HG03103 (cell line): ENCODE measurements around the gene SH3BP4.

Experiments
- ATAC-seq: cut with Tn5 transposase; IDR thresholded peaks from one replicate; pipeline ENCODE4 v1.9.1; 2021; ENCODE audit warnings: low read depth; ENCODE audit not compliant: unreplicated experiment

Gene SH3BP4, protein sequence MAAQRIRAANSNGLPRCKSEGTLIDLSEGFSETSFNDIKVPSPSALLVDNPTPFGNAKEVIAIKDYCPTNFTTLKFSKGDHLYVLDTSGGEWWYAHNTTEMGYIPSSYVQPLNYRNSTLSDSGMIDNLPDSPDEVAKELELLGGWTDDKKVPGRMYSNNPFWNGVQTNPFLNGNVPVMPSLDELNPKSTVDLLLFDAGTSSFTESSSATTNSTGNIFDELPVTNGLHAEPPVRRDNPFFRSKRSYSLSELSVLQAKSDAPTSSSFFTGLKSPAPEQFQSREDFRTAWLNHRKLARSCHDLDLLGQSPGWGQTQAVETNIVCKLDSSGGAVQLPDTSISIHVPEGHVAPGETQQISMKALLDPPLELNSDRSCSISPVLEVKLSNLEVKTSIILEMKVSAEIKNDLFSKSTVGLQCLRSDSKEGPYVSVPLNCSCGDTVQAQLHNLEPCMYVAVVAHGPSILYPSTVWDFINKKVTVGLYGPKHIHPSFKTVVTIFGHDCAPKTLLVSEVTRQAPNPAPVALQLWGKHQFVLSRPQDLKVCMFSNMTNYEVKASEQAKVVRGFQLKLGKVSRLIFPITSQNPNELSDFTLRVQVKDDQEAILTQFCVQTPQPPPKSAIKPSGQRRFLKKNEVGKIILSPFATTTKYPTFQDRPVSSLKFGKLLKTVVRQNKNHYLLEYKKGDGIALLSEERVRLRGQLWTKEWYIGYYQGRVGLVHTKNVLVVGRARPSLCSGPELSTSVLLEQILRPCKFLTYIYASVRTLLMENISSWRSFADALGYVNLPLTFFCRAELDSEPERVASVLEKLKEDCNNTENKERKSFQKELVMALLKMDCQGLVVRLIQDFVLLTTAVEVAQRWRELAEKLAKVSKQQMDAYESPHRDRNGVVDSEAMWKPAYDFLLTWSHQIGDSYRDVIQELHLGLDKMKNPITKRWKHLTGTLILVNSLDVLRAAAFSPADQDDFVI

DNA sequence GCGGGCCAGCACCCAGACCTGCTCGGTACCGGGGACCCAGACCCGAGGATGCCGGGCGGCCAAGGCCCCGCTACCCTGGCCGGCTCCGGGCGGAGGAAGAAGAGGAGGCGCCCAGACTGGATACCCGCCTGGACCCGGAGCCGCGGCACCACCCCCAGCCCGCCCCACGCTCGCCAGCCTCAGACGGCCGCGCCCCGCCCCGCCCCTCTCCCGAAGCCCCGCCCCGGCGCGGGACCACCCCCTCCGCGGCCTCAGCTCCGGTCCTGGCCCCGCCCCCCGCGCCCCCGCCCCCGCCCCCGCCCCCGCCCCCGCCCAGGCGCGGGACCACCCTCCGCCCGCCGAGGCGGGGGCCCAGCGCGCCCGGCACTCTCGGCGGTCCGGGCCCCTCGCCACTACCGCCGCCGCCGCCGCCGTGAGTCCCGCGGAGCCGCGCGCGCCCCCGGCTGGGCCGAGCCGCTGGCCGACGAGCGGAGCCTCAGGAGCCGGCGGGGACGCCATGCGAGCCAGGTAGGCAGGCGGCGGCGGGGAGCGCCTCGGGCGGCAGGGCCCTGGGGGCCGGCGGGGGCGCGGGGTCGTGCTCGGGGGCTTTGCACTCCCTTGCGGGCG lies at the start of gene SH3BP4:
Gene SH3BP4 (plus strand): TSS at position 354 of the 606 bp plus-strand sequence. CDS start 82,986 bp downstream, outside the sequence.
- ATAC-seq = no peak

DNA sequence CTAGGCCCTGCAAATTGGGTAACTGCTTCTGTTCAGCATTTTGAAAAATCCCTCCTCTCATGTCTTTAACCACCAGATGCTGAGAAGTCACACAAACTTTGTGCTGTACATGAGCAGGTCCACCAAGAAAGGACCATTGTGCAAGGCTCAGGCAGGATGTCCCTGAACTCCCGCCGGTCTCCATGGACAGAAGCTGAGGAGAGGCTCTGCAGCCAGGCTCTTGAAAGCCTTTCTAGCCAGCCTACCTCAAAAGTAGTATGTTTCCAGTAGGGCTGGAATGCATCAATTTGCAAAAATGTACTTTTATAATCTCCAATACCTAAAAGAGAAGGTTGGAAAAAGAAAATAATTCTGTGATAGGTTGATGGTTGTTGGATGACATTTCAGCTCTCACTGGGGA lies 47.0 kb upstream of the SH3BP4 start:
- no peak for ATAC-seq

DNA sequence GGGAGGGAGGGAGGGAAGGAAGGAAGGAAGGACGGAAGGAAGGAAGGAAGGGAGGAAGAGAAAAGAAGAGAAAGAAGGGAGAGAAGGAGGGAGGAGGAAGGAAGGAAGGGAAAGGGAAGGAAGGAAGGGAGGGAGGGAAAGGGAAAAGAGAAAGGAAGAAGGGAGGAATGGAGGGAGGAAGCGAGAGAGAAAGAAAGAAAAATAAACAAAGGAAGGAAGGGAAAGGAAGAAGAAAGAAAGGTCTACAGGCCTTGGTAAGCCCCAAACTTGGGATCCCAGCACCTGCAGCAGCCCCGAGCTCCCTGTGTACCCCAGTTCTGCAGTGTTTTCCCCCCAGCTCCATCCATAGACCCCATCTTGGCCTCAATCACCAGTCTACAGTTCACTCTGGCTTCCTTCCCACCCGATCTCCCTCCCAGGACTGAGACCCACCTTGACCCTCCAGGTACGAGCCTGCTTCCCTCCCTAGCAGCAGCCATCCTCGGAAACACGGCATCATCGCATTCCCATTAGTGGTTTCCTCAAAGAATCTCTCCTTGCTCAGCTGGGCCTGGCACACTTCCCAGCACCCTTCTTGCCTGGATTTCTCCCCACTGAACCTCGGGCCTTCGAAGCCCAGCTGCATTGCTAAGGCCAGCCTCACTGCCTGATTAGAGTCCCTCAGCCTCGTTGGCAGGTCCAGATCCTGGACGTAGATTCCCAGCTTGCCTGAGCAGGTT lies 46.1 kb upstream of the SH3BP4 start:
- no peak for ATAC-seq

DNA sequence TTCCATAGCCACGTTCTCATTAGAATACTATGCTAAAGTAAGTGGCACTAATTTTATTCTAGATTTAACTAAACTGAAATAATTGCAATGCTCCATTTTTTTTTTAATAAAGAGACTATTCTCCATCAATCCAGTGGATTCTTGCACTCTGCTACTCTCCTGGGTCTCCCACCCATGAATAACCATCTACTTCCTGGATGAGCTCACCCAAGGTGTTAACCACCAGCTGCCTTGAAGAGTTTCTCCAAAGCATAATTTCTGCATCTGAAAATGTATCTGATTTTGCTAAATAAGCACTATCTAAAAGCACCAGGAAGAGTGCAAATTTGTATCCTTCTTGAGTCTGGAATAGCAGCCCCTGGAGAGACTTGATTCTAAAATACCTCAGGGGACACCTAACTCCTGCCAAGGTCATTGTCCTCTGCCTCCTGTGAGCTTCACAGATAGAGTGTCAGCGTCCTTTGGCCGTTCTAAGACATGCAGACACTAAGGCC lies 41.6 kb upstream of the SH3BP4 start:
- no peak for ATAC-seq

DNA sequence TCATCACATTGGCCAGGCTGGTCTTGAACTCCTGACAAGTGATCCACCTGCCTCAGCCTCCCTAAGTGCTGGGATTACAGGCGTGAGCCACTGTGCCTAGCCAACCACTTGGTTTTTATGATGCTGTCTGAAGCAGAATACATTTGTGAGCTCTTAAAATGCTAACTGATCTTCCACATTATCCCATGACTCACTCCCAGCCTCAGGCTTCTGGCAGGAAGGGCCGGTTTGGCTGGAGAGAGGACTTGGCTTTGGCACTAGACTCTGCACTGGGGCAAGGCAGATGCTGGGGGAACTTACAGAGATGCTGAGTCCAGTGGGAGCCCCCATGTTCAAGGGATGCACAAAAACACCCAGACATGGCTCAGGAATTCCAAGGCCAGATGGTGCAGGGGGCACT lies 40.5 kb upstream of the SH3BP4 start:
- ATAC-seq = no peak

DNA sequence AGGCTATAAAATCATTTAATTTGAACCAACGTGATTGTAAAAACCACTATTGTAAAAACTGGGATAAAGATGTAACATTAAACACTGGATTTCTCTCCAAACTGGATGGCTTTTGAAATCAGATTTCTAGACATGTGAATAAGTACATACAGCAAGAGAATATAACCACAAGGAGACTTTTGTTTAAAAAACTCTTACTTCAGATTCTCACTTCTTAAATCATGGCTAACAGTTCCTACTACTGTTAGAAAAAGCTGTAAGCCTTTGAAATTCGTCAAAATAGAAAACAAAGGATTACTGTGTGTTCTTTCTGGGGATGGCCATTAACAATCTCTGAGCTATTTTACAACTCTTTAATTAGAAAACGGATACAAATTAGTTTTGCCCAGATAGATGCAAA lies 39.4 kb upstream of the SH3BP4 start:
- ATAC-seq = no peak

DNA sequence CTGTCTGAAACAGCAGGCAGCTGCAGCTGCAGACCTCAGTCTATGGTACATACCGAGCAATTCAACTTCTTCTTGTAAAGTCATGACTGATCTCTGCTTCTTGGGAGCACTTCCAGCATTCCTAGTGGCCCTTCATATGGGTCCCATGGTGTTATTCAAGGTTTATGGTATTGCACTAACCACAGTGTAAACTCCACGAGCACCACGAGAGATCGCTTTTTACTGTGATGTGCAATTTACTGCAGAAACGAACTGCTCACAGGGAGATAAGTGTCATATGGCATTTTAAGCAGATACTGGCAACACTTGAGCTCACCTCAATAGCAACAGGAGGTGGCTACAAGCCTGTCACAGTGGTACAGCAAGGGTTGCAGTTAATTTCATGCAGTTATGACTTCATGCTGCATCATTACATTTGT lies 38.6 kb upstream of the SH3BP4 start:
- no peak for ATAC-seq

DNA sequence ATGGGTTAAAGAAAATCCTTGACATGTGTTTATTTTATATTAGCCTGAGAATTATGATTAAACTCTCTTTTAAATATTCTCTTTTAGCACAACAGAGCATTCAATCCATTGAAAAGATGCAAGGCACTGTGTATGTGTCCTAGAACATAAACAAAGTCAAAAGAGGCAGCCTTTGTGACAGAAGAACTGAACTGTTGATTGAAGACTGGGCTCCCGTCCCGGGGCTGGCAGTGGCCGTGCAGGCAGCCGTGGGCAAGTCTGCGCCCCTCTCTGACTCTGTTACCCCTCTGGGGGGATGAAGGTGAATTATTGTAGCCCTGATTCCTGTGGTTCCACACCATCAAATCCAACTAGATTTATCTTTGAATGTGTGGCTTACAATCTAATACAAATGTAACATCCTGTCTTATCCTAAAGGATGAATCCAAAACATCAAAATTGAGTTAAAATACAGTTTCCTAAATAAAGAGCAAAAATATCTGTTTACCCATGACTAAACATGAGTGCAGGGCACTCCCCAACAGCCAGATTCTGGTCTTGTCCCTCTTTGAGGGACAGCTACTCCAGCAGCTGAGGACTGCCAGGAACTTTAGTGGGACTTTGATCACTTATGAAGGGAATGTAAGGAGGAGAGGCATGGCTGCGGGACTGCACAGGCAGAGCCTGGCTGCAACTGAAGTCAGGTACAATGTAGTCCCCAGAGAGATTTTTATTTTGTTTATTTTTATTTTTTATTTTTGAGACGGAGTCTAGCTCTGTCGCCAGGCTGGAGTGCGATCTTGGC lies 37.3 kb upstream of the SH3BP4 start:
- no peak for ATAC-seq

DNA sequence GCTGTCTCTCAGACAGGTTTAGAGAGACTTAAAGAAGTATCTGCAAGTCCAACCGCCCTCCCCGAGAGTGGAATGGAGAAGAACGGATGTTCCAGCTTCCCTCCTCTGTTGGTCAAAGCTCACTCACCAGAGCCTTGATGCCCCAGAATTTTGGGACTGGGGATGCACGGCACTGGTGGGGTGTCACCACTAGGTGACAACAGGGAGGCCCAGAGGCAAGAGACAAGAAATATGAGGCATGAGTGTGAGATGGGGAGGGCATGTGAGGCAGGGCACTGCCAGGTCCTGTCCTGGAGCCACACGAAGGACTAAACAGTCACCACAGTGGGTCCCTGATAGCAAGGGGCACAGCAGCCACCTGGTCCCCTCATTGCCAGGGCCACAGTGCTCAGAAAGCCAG lies 35.1 kb upstream of the SH3BP4 start:
- no peak for ATAC-seq

DNA sequence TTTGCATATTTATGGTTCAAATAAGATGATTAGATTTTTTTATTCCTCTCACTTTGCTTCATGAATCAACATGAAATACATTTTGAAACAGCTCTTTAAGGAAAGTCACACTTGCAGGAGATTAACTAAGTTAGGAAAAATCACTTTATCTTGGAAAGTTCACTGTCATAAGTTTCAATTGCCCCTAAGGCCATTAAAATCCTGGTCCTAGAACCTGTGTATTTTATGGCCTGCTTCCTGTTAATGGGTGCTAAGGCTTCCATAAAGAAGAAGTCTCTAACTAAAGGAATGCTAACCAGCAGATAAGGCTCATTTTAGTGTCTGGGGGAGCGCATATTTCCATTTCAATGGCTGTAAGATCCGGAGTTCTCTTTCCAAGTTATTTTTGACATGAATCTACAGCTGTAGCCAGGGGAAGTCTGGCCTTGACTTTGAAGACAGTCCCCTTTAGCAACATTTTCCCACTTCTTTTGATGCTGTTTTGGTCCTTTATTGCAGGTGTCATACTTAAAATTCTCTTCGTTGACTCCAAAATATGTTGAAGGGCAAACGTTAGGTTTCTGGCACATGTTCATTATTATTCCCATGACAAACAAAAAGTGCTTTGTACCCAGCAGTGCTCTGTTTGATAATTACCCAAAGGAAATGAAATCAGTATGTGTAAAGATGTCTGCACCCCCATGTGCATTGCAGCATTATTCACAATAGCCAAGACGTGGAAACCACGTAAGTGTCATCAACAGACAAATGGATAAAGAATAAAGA lies 34.4 kb upstream of the SH3BP4 start:
- ATAC-seq = no peak

DNA sequence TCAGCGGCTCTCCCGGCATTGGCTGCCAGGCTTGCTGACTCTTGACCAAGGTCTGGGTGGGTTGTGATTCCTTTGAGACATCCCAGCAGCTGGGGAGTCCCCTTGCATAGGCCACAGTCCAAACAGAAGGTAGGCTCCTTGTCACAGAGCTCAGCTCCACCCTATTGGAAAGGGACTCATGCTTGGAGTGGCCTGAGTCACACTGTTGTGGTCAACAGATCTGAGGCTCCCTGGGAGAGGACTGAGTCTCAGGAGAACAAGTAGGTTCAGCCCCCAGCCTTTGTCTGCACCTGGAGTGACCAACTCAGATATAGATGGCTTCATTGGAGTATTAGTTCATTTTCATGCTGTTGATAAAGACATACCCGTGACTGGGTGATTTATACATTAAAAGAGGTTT lies 32.1 kb upstream of the SH3BP4 start:
- no peak for ATAC-seq

DNA sequence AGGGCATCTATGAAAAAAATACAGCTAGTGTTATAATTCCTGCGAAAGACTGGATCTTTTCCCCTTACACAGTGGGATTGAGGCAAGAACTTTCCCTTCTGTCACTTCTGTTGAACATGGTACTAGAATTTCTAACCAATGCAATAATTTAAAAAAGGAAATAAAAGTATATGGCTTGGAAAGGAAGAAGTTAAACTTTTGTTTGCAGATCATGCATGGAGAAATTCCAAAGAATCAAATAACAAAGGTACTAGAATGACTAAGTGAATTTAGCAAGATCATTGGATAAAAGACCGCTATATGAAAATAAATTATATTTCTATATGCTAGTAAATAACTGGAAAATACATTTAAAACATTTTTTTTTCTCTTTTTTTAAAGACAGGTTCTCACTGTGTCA lies 31.0 kb upstream of the SH3BP4 start:
- no peak for ATAC-seq

DNA sequence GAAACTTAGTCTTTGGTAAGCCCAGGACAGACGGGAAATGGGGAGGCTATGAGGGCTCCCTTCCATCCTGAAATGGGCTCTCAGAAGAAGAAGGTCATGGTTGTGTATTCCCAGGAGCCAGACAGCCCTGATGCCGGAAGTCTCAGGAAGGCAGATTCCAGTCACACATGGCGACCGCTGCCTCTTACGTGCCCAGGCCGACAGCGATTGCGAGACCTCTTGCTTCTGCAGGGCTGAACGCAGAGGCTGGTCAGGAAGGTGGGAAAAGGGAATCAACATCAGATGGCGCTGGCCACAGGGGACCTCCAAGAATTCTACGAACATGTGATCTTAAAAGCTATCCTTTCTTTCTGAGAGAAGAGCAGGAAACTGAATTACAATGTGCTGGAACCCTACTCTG lies 22.8 kb upstream of the SH3BP4 start:
- no peak for ATAC-seq

DNA sequence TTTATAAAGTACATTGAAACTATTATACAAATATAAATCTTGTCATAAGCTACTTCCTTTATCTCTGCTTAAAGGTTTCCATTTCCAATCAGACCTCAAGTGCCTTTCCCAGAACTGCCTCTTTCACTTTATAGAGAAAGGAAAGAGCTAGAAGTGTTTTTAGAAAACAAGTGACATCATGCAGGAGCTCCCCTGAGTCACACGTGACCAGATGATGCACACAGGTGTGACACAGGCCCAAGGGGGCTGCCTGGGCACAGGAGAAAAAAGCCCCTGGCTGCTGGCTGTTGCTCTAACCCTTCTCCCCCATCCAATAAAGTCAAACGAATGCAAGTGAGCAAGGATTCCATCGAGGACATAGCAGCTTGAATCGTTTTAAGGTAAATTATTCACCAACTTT lies 21.4 kb upstream of the SH3BP4 start:
- no peak for ATAC-seq

DNA sequence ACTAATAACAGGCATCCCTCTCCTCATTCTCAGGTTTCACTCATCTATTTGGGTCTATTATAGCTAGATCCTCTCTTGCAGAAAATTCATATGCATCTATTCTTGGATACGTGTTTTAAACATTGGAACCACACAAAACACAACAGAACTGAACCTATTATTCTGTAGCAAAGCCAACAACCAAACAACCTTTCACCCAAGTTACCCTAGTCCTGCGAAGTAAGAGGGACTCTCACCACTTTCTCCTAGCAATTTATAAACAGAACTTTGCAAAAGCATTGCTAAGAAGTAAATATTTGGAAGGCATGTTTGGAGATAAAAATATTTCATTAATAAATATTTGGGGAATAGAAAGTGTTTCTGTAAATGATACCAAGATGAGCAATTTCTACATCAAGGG lies 20.4 kb upstream of the SH3BP4 start:
- no peak for ATAC-seq

DNA sequence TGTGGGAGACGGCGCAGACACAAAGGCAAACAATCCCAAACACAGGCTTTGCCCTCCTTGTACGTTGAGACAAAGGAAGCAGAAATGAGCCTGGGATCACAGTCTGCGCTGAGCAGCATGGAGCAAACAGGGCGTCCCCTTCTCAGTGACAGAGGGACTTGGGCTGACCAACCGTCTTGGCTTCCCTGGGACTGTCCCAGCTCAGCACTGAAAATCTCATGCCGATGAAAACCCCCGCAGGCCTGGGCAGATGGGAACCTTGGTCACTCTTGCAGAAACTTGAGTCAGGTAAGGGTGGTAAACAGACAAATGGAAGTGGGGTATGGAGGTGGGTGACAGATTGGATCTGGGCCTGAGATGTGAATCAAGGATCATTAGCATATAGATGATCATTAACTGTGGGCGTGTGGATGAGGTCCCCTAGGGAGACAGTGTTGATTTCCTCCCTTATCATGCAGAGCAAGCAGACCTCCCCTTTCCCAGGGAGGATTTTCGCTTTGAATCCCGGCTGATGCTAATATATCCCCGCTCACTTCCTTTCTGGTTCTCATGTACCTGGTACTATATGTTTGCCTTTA lies 19.1 kb upstream of the SH3BP4 start:
- no peak for ATAC-seq

DNA sequence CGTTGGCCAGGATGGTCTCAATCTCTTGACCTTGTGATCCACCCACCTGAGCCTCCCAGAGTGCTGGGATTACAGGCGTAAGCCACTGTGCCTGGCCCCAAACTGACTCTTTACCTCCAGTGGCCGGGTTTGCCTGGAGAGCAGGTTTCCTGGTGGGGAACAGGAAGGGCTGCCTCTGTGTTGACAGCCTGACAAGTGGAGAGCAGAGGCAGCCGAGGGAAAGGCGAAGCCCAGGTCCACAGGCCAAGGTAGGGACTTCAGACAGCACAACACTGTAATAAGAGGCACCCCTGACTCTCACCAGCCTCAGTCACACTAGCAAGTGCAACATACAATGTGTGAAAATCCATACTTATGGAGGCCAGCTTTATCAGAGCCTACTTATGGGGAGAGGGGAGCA lies 16.5 kb upstream of the SH3BP4 start:
- ATAC-seq = no peak

DNA sequence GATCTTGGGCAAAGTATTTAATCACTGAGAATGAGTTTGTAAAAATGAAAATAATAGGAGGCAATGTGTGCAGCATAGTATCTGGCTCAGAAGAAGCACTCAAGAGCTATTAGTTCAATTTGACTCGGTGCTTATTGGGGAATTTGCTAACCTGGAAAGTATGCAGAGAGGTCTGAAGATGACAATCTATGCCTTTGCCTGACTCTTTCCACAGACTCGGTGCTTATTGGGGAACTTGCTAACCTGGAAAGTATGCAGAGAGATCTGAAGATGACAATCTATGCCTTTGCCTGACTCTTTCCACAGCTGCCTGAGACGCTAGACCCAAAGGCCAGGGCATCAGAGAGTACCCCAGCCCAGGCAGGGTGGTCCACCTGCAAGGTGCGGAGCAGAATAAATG lies 12.2 kb upstream of the SH3BP4 start:
- no peak for ATAC-seq

DNA sequence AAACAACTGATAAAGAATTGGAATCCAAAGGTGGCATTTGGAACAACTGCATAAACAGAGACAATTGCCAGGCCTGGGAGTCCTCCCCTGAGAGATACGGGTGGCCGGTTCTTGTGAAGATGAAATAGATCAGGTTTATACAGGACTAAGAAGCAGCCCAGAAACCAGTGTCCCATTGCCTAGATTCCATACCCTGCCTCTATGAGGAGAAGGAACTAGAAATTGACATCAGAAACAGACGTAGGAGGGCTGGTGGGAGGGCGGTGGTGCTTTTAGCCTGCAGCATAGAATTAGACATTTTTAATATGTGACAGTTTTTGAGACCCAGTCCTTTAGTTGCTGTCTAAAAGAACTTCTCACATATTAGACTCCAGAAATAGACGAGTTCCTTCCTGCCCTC lies 11.8 kb upstream of the SH3BP4 start:
- ATAC-seq = no peak
